Measurements from ENCODE around the gene PLBD1.

The PLBD1 gene, protein sequence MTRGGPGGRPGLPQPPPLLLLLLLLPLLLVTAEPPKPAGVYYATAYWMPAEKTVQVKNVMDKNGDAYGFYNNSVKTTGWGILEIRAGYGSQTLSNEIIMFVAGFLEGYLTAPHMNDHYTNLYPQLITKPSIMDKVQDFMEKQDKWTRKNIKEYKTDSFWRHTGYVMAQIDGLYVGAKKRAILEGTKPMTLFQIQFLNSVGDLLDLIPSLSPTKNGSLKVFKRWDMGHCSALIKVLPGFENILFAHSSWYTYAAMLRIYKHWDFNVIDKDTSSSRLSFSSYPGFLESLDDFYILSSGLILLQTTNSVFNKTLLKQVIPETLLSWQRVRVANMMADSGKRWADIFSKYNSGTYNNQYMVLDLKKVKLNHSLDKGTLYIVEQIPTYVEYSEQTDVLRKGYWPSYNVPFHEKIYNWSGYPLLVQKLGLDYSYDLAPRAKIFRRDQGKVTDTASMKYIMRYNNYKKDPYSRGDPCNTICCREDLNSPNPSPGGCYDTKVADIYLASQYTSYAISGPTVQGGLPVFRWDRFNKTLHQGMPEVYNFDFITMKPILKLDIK

DNA sequence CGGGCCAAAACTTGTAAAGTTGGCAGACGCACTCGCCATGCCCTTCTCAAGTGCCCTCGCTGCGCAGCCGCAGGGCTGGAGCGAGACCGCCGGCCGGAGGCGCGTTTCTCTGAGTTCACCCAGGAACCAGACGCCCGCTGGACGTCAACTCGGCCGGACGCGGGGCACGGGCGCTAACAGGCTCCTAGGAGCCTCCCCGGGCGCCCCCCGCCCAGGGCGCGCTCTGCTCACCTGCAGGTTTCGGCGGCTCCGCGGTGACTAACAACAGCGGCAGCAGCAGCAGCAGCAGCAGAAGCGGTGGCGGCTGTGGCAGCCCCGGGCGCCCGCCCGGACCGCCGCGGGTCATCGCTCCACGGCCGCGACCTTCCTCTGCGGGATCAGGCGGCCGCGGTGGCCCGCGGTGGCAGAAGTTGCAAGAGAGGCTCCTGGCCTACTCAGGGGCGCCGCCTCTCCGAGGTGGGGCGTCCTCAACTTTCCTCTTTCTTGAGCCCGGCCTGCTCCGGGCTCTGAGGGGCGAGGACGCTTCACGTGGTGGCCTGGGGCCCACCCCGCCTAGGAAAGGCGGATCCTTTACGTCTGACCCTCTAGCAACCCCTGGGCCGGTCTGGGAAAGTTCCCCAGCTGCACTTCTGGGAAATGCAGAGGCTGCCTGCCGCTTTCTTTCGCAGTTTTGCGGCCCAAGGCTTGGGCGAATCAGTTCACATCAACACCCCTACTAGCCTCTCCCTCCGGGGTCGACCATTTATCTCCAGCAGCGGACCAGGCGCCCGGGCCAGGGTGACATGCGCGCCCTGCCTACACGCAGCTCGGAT, at the start of gene PLBD1:
Gene PLBD1 (minus strand): TSS at position 533 of the 812 bp plus-strand sequence. CDS start 187 bp downstream, at position 346.
- DNase-seq (ENCODE audit: low read depth), result no peak

DNA sequence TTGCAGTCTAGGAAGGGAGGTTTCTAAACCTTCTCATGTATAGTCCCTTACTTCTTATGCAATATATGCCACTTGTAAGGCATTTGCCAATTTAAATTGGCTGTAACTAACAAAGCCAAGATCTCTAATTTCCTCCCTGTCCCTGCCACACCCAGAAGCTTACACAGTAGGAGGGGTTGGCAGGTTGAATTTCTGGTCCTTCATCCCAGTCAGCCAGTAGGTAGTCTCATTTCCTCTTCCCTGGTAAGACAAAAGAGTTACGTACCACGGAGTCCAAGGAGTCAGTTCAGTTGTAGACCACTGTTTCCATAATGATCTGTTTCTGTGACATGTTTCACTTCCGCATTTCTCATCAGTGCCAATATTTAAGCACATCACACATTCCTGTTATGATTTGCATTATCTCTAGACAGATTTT, 47.0 kb upstream of the PLBD1 start:
- DNase-seq (ENCODE audit: low read depth), result no peak

DNA sequence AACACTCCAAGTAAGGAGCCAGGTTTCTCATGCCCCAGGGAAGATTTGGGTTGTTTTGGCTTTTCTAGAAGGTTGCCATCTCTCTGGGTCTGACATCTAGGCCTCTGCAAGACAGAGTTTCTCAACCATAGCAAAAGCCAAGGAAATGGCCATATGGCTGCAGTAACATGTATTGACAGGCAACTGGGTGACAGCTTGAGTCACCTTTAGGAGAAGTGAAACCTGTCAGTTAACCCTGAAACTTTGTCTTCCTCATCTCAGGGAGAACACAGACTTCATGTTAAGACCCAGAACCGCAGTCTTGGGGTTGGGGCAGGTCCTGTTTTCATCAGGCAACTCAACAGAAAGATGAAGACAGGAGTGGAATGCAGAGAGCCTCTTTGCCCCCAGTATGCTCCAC, 46.0 kb upstream of the PLBD1 start:
- no peak for DNase-seq (ENCODE audit: low read depth)

DNA sequence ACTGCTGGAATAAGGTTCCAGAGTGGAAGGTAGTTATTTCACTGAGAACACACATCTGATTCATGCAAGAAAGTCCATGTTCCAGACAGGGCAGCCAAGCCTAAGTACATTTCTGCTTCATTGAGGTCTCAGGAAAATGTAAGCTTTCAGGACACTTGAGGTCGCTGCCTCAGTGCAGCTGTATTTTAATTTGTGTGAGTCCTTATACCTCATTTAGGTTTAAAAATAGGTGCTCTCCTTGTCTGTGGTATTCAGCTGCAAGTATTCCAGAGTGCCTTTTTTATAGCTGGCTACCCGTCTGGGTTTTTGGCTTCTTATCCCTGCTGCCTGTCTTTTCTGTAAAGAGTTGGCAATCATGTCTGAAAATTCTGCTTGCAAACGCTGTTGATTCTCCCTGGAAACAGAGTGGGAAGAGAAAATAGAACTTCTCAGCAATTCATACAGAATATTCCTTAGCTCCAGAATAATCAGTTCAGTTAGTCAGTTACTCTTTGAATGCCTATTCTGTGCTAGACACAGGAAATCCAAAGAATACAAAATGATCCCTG, 45.3 kb upstream of the PLBD1 start:
- no peak for DNase-seq (ENCODE audit: low read depth)

DNA sequence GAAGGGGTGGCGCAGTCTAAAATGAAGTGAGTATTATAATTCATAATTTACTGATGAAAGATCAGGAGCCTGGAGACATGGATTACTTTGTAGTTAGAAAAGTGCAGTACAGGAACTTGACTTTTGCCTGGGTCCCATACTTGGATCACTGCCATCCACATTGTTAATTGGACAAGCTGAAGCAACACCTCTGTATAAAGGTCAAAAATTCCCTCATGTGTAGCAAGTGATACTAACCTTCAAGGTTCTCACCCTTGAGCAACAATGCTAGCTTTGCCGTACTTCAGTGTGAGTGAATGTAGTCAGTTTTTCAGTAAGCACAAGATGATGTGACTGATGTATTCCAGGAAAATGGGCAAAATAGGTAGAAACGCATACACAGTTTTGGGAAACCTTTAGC, 44.6 kb upstream of the PLBD1 start:
- no peak for DNase-seq (ENCODE audit: low read depth)

DNA sequence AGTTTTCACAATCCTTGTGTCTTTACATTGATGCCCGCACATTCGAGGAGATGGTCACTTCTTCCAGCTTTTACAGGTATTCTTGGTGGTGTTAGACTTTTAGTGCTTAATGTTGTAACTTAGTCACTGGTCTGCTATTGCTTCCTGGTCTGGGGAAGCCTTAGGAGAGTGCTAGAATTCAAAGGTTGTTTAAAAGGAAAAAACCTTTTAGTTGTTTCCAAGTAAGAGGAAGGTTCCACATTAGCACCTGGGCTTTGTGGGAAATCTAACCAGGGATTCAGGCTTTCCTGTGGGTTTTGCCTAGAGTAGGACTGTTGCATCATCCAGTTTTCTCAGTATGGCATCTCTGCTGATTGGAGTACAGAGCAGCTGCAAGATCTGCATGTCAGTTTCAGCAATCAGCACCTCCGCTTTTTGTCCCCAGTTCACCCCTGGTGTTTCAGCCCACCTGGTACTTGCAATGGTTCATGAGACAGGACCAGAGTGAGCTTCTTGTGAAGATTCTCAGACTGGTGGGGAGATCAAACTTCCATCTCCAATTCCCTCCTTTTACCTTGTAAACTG, 44.0 kb upstream of the PLBD1 start:
- no peak for DNase-seq (ENCODE audit: low read depth)

DNA sequence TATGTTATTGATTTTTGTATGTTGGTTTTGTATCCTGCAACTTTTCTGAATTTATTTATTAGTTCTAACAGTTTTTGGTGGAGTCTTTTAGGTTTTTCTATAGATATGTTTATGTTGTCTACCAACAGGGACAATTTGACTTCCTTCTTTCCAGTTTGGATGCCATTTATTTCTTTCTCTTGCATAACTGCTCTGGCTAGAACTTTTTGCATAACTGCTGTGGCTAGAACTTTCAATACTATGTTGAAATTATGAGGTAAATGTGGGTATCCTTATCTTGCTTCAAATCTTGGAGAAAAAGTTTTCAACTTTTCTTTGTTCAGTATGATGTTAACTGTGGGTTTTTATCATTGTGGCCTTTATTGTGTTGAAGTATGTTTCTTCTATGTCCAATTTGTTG, 39.9 kb upstream of the PLBD1 start:
- DNase-seq (ENCODE audit: low read depth), result no peak

DNA sequence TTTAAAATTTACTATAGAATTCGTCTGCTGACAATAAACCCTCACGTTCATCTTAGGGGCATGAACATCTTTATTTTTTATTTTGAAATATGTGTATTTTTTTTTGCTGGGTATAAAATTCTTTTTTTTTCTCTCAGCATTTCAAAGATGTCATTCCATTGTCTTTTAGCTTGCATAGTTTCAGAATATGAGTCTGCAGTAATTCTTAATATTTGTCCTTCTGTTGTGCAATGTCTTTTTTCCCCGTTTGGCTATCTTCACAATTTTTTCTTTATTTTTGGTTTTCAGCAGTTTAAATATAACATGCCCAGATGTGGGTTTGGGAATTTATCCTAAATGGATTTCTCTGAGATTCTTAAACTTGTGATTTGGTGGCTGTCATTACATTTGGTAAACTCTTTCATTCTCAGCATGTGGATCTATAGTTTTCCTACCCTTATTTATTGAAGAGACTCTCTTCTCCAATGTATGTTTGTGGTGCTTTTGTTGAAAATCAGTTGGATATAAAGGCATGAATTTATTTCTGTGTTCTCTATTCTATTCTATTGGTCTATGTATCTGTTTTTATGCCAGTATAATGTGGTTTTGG, 37.8 kb upstream of the PLBD1 start:
- no peak for DNase-seq (ENCODE audit: low read depth)

DNA sequence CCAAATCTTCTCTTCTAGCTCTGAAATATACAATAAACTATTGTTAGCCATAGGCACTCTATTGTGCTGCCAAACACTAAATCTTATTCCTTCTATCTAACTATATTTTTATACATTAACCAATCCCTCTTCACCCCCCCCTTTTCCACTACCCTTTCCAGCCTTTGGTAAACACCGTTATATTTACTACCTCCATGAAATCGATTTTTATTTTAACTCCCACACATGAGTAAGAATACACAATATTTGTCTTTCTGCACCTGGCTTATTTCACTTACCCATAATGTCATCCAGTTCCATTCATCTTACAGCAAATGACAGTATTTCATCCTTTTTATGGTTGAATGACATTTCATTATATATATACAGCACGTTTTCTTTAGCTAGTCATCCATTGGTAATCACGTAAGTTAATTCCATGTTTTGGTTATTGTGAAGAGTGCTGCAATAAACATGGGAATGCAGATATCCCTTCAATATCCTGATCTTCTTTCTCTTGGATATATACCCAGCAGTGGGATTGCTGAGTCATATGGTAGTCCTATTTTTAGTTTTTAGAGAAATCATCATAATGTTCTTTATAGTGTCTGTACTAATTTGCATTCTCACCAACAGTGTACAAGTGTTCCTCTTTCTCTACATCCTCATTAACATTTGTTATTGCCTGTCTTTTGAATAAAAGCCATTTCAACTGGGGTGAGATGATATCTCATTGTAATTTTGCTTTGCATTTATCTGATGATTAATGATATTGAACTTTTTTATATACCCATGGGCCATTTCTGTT, 34.2 kb upstream of the PLBD1 start:
- DNase-seq (ENCODE audit: low read depth), result no peak

DNA sequence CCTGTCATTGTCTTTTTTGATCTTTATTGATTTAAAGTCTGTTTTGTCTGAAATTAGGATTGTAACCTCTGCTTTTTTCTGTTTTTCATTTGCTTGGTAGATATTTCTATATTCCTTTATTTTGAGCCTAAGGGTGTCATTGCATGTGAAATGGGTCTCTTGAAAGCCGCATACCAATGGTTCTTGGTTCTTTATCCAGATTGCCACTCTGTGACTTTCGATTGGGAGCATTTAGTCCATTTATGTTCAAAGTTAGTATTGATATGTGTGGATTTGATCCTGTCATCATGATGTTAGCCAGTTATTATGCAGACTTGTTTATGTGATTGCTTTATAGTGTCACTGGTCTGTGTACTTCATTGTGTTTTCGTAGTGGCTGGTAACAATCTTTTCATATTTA, 29.8 kb upstream of the PLBD1 start:
- DNase-seq (ENCODE audit: low read depth), result no peak

DNA sequence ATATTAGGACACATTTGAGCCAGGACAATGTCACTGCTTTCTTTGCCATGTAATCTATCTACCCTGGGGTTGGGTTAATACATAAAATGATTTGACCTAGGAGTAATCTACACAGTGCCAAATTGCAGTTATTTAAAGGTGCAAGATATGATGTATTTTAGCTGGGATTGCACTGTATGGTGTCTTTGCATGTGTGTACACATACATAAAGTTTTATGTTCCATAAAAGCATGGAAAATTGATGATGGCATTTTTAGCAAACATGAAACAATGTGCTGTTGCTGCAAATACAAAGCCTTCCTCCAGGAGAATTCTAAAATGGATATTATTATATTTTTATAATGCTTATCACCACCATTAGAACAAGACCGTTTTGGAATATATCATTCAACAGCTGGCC, 24.0 kb upstream of the PLBD1 start:
- no peak for DNase-seq (ENCODE audit: low read depth)

DNA sequence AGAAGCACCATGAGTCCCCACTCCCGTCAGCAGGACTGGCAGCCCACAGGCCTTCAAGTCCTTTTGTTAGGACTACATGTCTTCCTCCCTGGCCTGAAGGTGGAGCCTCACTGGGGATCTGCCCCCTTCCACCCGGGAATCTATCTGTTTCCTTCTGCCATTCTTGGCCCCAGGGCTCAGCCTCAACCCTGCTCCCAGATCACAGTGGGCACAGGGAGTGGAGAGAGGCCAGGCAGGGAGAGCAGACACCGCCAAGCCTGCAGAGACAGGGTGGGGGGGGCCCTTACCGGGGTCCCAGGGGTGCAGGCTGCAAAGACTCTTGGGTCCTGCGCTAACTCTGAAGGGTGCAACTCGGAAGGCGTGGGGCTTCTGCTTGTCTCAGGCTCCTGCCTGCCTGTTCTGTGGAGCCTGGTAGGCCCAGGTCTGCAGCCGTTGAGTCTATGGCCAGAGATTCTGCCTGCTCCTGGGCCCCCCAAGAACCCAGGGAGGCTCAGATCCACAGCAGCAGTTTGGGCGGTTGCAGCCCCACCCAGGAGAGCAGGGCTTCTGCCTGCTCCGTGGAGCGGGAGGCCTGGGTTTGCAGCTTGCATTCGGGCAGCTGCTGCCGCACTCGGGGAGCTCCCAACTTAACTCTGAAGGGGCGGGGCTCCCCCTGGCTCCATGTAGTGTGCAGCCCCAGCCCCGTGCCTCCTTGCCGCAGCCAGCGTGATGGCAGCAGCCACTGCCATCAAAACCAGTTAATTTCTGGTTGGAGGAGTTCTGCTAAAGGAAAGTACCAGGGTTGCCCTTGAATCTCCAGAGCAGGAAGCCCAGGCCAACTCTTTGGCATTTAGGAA, 21.7 kb upstream of the PLBD1 start:
- no peak for DNase-seq (ENCODE audit: low read depth)

DNA sequence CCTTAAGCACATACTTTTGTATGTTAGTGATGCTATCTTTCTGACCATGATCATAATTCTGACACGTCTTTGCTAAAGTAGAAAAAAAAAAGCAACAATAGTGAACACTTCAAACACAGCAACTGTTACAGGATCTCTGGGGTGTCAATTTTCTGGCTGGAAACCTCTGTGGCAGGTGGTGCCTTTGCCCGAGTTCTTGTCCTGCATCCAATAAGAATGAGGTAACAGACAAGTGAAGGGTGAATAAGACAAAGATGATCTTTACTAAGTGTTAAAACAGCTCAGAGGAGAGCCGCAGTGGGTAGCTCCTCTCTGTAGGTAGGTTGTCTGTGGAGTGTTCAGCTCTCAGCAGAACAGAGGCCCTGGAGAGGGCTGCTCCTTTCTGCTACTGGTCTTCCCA, 20.9 kb upstream of the PLBD1 start:
- DNase-seq (ENCODE audit: low read depth), result no peak

DNA sequence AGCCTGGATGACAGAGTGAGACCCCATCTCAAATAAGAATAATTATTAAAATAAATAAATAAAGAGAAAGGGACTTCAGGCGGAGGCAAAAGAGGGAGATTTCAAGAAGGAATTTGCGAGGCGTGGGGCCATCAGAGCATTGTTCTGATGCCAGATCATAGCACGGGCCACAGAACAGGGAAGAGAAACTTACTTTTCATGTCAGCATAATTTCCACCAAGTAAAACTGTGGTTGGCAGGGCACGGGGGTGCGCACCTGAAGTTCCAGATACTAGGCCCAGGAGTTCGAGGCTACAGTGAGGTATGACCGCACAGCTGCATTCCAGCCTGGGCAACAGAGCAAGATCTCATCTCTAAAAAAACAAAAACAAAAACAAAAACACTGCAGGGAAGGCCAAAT, 11.0 kb upstream of the PLBD1 start:
- no peak for DNase-seq (ENCODE audit: low read depth)

DNA sequence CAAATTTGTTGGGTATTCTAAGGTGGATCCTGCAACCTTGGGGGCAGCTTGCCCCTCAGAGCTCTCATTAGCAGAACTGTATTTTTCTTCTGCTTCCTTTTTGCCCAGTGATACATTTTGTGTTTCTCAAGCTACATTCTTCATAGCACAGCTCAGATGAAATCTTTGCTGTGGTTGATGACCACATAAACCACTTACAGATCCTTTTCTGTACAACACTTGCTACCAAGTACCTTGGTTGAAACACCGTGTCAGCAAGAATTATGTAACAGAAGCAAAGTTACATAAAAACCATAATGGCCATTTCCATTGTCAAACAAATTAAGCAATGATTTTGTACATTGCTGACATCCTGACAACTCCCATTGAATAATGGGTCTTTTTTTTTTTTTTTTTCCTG, 9.7 kb upstream of the PLBD1 start:
- DNase-seq (ENCODE audit: low read depth), result no peak

DNA sequence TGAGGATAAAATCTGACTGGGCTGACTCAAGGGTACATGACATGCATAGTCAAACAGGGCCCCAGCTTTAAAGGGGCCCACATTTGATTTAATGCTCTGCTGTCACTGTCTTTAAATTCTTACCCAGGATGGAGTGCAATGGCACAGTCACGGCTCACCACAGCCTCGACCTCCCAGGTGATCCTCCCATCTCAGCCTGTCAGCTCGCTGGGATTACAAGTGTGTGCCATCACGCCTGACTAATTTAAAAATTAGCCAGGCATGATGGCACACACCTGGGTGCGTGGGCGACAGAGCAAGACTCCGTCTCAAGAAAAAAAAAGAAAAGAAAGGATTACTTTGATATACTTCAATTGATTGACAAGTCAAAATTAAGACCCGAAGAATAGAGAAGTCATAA, 9.2 kb upstream of the PLBD1 start:
- DNase-seq (ENCODE audit: low read depth), result no peak

DNA sequence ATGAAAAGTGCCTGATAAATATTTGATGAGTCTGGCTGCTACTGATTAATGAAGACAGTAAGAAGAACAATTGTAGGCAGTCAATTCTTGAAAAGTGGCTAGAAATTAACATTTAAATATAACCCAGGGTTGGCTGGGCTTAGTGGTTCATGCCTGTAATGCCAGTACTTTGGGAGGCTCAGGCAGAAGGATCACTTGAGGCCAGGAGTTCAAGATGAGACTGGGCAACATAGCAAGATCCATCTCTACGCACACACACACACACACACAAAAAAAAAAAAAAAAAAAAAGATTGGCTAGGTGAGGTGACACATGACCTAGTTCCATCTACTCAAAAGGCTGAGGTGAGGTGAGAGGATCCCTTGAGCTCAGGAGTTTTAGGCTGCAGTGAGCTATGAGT, 7.9 kb upstream of the PLBD1 start:
- DNase-seq (ENCODE audit: low read depth), result no peak

DNA sequence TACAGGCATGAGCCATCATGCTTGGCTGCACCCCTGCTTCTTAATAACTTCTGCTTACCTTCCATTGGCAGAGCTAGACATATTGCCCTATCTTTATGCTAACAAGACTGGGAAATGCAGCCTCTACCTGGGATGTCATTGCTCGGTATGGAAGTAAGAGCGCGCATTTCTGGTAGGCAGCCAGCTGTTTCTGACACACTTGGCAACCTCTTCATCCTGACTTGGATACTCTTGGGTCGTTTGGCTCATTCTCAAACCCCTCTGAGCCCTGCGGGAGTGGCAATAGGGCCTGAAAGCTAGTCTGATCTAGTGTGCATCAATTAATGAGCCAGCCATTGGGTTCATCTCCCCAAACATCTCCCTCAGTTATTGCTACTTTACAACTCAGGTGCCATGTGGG, 5.4 kb upstream of the PLBD1 start:
- no peak for DNase-seq (ENCODE audit: low read depth)

DNA sequence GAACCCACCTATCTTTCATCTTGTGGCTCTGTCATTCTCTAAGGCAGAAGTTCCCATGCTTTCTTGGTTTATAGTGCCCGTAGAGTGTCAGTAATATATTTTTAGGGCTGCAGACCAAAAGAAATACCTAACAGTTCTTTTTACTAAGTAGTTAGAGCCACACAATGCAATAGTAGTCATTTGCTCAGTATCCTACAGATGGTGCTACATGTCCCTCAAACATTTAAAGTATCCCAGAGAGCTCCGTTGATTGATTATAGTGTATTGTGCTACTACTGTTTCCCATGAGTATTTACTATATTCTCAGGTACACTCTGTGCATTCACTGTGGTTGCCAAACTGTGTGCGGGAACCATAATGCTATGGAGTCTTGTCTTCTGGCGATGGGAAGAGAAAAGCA, 4.7 kb upstream of the PLBD1 start:
- no peak for DNase-seq (ENCODE audit: low read depth)

DNA sequence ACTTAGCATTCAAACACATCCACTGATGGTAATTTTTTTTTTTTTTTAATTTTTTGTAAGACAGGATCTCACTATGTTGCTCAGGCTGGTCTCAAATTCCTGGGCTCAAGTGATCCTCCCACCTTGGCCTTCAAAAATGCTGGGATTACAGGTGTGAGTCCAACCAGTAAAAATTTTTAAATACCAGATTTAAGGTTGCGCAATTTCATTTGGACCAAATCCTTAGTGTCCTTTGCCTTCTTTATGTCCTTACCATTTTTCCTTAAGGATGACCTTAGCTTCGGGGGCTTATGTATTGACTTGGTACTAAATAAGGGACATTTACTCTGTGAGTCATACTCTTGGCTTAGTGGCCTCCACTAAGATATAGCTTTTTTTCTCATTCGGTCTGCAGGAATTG, 4.1 kb upstream of the PLBD1 start:
- DNase-seq (ENCODE audit: low read depth), result no peak

Data from stimulated activated CD4-positive, alpha-beta T cell treated with anti-CD3 and anti-CD28 coated beads, Interleukin-2, amount 100 ng/mL, for 4 hours (primary cell).